HepG2 (cell line): Measurements from ENCODE around the gene FGF21. TPM values are rescaled to one million over a fixed set of nuclear protein-coding genes. Genes with fewer than 3 reads are reported as not detected.

Experiments used
- CSRNP2 ChIP-seq: sonication (generic); formaldehyde crosslinking; conservative IDR thresholded peaks from 2 replicates; pipeline ENCODE4 v1.8.0; 2022; ENCODE audit warnings: low read depth, missing genetic modification reagents
- ETS1 ChIP-seq: sonication (generic); formaldehyde crosslinking; IDR thresholded peaks from 2 replicates; pipeline ENCODE4 v1.4.0; 2020; ENCODE audit warnings: missing genetic modification reagents
- FOXP4 ChIP-seq: sonication (generic); formaldehyde crosslinking; IDR thresholded peaks from 2 replicates; pipeline ENCODE4 v1.4.0; 2020; ENCODE audit warnings: missing genetic modification reagents
- NR0B2 ChIP-seq: sonication (generic); formaldehyde crosslinking; IDR thresholded peaks from 2 replicates; pipeline ENCODE4 v1.4.0; 2020; ENCODE audit warnings: mild to moderate bottlenecking, missing genetic modification reagents
- NR1H2 ChIP-seq: sonication (generic); formaldehyde crosslinking; IDR thresholded peaks from 2 replicates; pipeline ENCODE4 v1.8.1; 2022; ENCODE audit warnings: low read depth, missing genetic modification reagents, borderline replicate concordance
- RXRB ChIP-seq: IDR thresholded peaks from 2 replicates; pipeline ENCODE4 v1.6.1; 2016; ENCODE audit warnings: borderline replicate concordance, missing genetic modification reagents, missing compliant biosample characterization
- SAP130 ChIP-seq: IDR thresholded peaks from 2 replicates; pipeline ENCODE4 v1.6.1; 2016; ENCODE audit warnings: low read depth
- SNAPC4 ChIP-seq: sonication (generic); formaldehyde crosslinking; IDR thresholded peaks from 2 replicates; pipeline ENCODE4 v1.4.0; 2020; ENCODE audit warnings: mild to moderate bottlenecking, missing genetic modification reagents
- TBX2 ChIP-seq: sonication (generic); formaldehyde crosslinking; IDR thresholded peaks from 2 replicates; pipeline ENCODE4 v1.5.0; 2020; ENCODE audit warnings: missing genetic modification reagents, mild to moderate bottlenecking, borderline replicate concordance
- ZC3H4 ChIP-seq: sonication (generic); formaldehyde crosslinking; IDR thresholded peaks from 2 replicates; pipeline ENCODE4 v1.4.0; 2020; ENCODE audit warnings: missing genetic modification reagents, borderline replicate concordance
- ZFAT ChIP-seq: sonication (generic); formaldehyde crosslinking; conservative IDR thresholded peaks from 2 replicates; pipeline ENCODE4 v1.8.1; 2023; ENCODE audit warnings: missing genetic modification reagents, inconsistent platforms
- ZIK1 ChIP-seq: sonication (generic); formaldehyde crosslinking; IDR thresholded peaks from 2 replicates; pipeline ENCODE4 v1.5.0; 2020; ENCODE audit warnings: mild to moderate bottlenecking, low read depth, missing genetic modification reagents, borderline replicate concordance
- ZNF414 ChIP-seq: sonication (generic); formaldehyde crosslinking; IDR thresholded peaks from 2 replicates; pipeline ENCODE4 v1.5.0; 2020; ENCODE audit warnings: missing genetic modification reagents
- ZNF430 ChIP-seq: sonication (generic); formaldehyde crosslinking; IDR thresholded peaks from 2 replicates; pipeline ENCODE4 v1.9.0; 2021; ENCODE audit warnings: mild to moderate bottlenecking, missing genetic modification reagents
- ZNF615 ChIP-seq: sonication (generic); formaldehyde crosslinking; IDR thresholded peaks from 2 replicates; pipeline ENCODE4 v1.5.0; 2020; ENCODE audit warnings: mild to moderate bottlenecking, missing genetic modification reagents, borderline replicate concordance
- ZNF781 ChIP-seq: sonication (generic); formaldehyde crosslinking; IDR thresholded peaks from 2 replicates; pipeline ENCODE4 v1.5.1; 2020; ENCODE audit warnings: borderline replicate concordance, mild to moderate bottlenecking, missing genetic modification reagents; ENCODE audit errors: not compliant biosample characterization
- ZNF891 ChIP-seq: sonication (generic); formaldehyde crosslinking; IDR thresholded peaks from 2 replicates; pipeline ENCODE4 v1.5.0; 2020; ENCODE audit warnings: mild to moderate bottlenecking, missing genetic modification reagents
- polyA plus RNA-seq, 8 experiments: library from polyadenylated mRNA; depleted of rRNA in 3 of 8; stranded (reverse) in 7 of 8; unstranded in 1 of 8; fragments of >200 nt; fragmentation: Illumina TruSeq in 4 of 8; extraction: Trizol in 4 of 8; gene quantifications; 2 replicates each; pipeline versions ENCODE4 v1.2.1 to v1.2.3, GENCODE V29; 2011 to 2016; ENCODE audit warnings: low read depth in 4 of 8, missing spikeins in 1 of 8, mixed read lengths in 1 of 8; ENCODE audit not compliant: insufficient read depth in 1 of 8
- total RNA-seq, 5 experiments: library from RNA; depleted of rRNA; stranded (reverse); fragments of >200 nt; fragmentation: Illumina TruSeq; extraction: Trizol; gene quantifications; 2 replicates each; pipeline ENCODE4 v1.2.3, GENCODE V29; 2016; ENCODE audit warnings: low read depth in 1 of 5

Gene FGF21
- total and polyA plus RNA-seq, 2 of the 13 experiments (the other 11 are each of a cell fraction or from before 2014, with no cell fraction given): 0.17 TPM; not detected in 1

GRCh38 chr19:48806818-48807589 is 51.7 kb downstream of the FGF21 start (continued):
- no peak for TF ChIP-seq ETS1
- no peak for TF ChIP-seq ZNF891 (CRISPR knock-in tag)
- TF ChIP-seq ZNF781 (CRISPR knock-in tag): peak; percentile 52
- TF ChIP-seq ZNF615: no peak
- TF ChIP-seq SAP130 (CRISPR knock-in tag): peak; percentile 85
- no peak for TF ChIP-seq ZNF414
- TF ChIP-seq ZIK1: no peak
- TF ChIP-seq TBX2 (CRISPR knock-in tag): no peak; the same call in 1 of the 2 replicates
- TF ChIP-seq CSRNP2: no peak
- peak; percentile 68 for TF ChIP-seq FOXP4 (CRISPR knock-in tag)
- TF ChIP-seq ZNF430: 0 out of 2 replicates have a peak, but pooled peaks have one; percentile 57
- peak; percentile 65 for TF ChIP-seq RXRB (CRISPR knock-in tag)
- no peak for TF ChIP-seq ZFAT (CRISPR knock-in tag)
- TF ChIP-seq SNAPC4 (CRISPR knock-in tag): no peak
- 0 out of 2 replicates have a peak, but pooled peaks have one; percentile 23 for TF ChIP-seq ZC3H4
- no peak for TF ChIP-seq NR0B2 (CRISPR knock-in tag)
- no peak for TF ChIP-seq NR1H2 (CRISPR knock-in tag)
